K562 (cell line): ENCODE results near the gene ZNF593OS. TPM values are rescaled to one million over a fixed set of nuclear protein-coding genes. Genes with fewer than 3 reads are reported as not detected.

Experiments
- CBFA2T3 ChIP-seq: fragments of 450-650 bp; IDR thresholded peaks from 2 replicates; pipeline ENCODE4 v1.6.1; 2017
- CHD4 ChIP-seq: fragments of 200-600 bp; sonication (generic); IDR thresholded peaks from 3 replicates; pipeline ENCODE4 v1.6.1; 2012; ENCODE audit warnings: low read depth, mild to moderate bottlenecking, mixed read lengths, low read length, inconsistent platforms; ENCODE audit not compliant: insufficient read depth, insufficient replicate concordance, poor library complexity, severe bottlenecking
- HMG20A ChIP-seq: fragments of 450-650 bp; formaldehyde crosslinking; conservative IDR thresholded peaks from 2 replicates; pipeline ENCODE4 v1.4.0; 2020; ENCODE audit warnings: mild to moderate bottlenecking, mixed read lengths
- KAT2B ChIP-seq: IDR thresholded peaks from one replicate; pipeline ENCODE4 v1.6.1; 2012; ENCODE audit warnings: low read depth, mild to moderate bottlenecking, control low read depth, inconsistent platforms, low read length, moderate library complexity
- MAFG ChIP-seq: fragments of 450-650 bp; conservative IDR thresholded peaks from 2 replicates; pipeline ENCODE4 v1.6.1; 2016; ENCODE audit warnings: missing genetic modification characterization, missing compliant biosample characterization
- NBN ChIP-seq: fragments of 450-650 bp; IDR thresholded peaks from 2 replicates; pipeline ENCODE4 v1.6.1; 2016; ENCODE audit warnings: low read depth, mild to moderate bottlenecking
- NFIC ChIP-seq: fragments of 450-650 bp; IDR thresholded peaks from 2 replicates; pipeline ENCODE4 v1.6.1; 2017; ENCODE audit warnings: mild to moderate bottlenecking, inconsistent platforms
- NFYB ChIP-seq: IDR thresholded peaks from 2 replicates; pipeline ENCODE4 v1.6.1; 2011; ENCODE audit warnings: mild to moderate bottlenecking, moderate library complexity; ENCODE audit not compliant: insufficient read length; ENCODE audit errors: extremely low read depth
- PHF20 ChIP-seq: fragments of 450-650 bp; IDR thresholded peaks from 2 replicates; pipeline ENCODE4 v1.6.1; 2018; ENCODE audit not compliant: partially characterized antibody
- POLR2AphosphoS5 ChIP-seq: IDR thresholded peaks from 2 replicates; pipeline ENCODE4 v1.6.1; 2011; ENCODE audit warnings: mild to moderate bottlenecking, low read depth, low read length, moderate library complexity; ENCODE audit not compliant: control insufficient read depth, insufficient read depth
- POLR2G ChIP-seq: fragments of 200-400 bp; formaldehyde crosslinking; IDR thresholded peaks from 2 replicates; pipeline ENCODE4 v1.6.1; 2017; ENCODE audit warnings: low read depth, mild to moderate bottlenecking, antibody characterized with exemption, low read length, moderate library complexity
- SAP30 ChIP-seq: fragments of 200-600 bp; sonication (generic); IDR thresholded peaks from 2 replicates; pipeline ENCODE4 v1.6.1; 2012; ENCODE audit warnings: borderline replicate concordance, low read depth, mild to moderate bottlenecking, moderate library complexity, low read length, control low read depth, inconsistent platforms; ENCODE audit not compliant: insufficient read depth, poor library complexity, severe bottlenecking
- SIN3B ChIP-seq: fragments of 450-650 bp; IDR thresholded peaks from 2 replicates; pipeline ENCODE4 v1.6.1; 2017; ENCODE audit warnings: low read depth, mild to moderate bottlenecking, moderate library complexity
- SMARCA5 ChIP-seq: fragments of 450-650 bp; IDR thresholded peaks from 2 replicates; pipeline ENCODE4 v1.6.1; 2016
- TEAD2 ChIP-seq: fragments of 450-650 bp; IDR thresholded peaks from 2 replicates; pipeline ENCODE4 v1.6.1; 2016; ENCODE audit warnings: missing genetic modification characterization, control low read depth, missing compliant biosample characterization
- TFAM ChIP-seq: fragments of 250-450 bp; sonication (Bioruptor Pico); conservative IDR thresholded peaks from 2 replicates; pipeline ENCODE4 v1.5.0; 2021; ENCODE audit warnings: mild to moderate bottlenecking, moderate library complexity
- ZC3H11A ChIP-seq: IDR thresholded peaks from 2 replicates; pipeline ENCODE4 v1.6.1; 2012; ENCODE audit warnings: low read depth, low read length, improper control_type of control experiment
- ZNF124 ChIP-seq: sonication (generic); formaldehyde crosslinking; IDR thresholded peaks from 2 replicates; pipeline ENCODE4 v1.8.1; 2022; ENCODE audit warnings: missing genetic modification reagents
- ZNF436 ChIP-seq: fragments of 250-450, 450-650 bp; sonication (Bioruptor Pico); formaldehyde crosslinking; IDR thresholded peaks from 2 replicates; pipeline ENCODE4 v1.7.0; 2020; ENCODE audit warnings: mild to moderate bottlenecking
- ZNF77 ChIP-seq: fragments of 250-450 bp; sonication (Bioruptor Pico); IDR thresholded peaks from 2 replicates; pipeline ENCODE4 v1.5.0; 2020
- ZZZ3 ChIP-seq: fragments of 450-650 bp; IDR thresholded peaks from 2 replicates; pipeline ENCODE4 v1.6.1; 2016; ENCODE audit warnings: antibody characterized with exemption, mild to moderate bottlenecking, moderate library complexity
- polyA plus RNA-seq, 8 experiments: library from polyadenylated mRNA; depleted of rRNA in 4 of 8; stranded (reverse) in 5 of 8; unstranded in 3 of 8; fragments of >200 nt; fragmentation: Nextera tagmentation in 2 of 8; fragmentation: Illumina TruSeq in 1 of 8; extraction: Ambion mirVana in 2 of 8; extraction: Trizol in 1 of 8; gene quantifications; 2 replicates each; pipeline versions ENCODE4 v1.2.1 to v1.2.3, GENCODE V29; 2011 to 2014; ENCODE audit warnings: inconsistent platforms in 1 of 8, missing spikeins in 1 of 8
- total RNA-seq, 7 experiments: library from RNA; depleted of rRNA in 6 of 7; stranded (reverse); fragments of >200 nt in 6 of 7; fragmentation: Illumina TruSeq in 2 of 7; extraction: Trizol in 2 of 7; gene quantifications; 2 replicates each; pipeline versions ENCODE4 v1.2.1 to v1.2.3, GENCODE V29; 2011 to 2021; ENCODE audit warnings: low replicate concordance in 1 of 7
- TF ChIP-seq, protein P1 (sequence below): fragments of 250-450 bp; sonication (Bioruptor Pico); IDR thresholded peaks from 2 replicates; pipeline ENCODE4 v1.8.0; 2021; ENCODE audit warnings: moderate library complexity, mild to moderate bottlenecking, inconsistent platforms
- TF ChIP-seq, protein P2 (sequence below): sonication (generic); formaldehyde crosslinking; IDR thresholded peaks from 2 replicates; pipeline ENCODE4 v1.8.1; 2022; ENCODE audit warnings: missing genetic modification reagents
- TF ChIP-seq, protein P3 (sequence below): fragments of 200-800 bp; sonication (Bioruptor generic); IDR thresholded peaks from 2 replicates; pipeline ENCODE4 v1.6.1; 2017; ENCODE audit warnings: missing genetic modification characterization, missing compliant biosample characterization
- TF ChIP-seq, protein P4 (sequence below): fragments of 450-650 bp; conservative IDR thresholded peaks from 2 replicates; pipeline ENCODE4 v1.6.1; 2016; ENCODE audit warnings: missing genetic modification characterization, low read depth, mild to moderate bottlenecking, missing compliant biosample characterization, moderate library complexity

ZNF593OS gene
- total and polyA plus RNA-seq, 9 of the 15 experiments (the other 6 are each of a cell fraction or from before 2014, with no cell fraction given), result 0.24 to 0.27 TPM; not detected in 7

DNA sequence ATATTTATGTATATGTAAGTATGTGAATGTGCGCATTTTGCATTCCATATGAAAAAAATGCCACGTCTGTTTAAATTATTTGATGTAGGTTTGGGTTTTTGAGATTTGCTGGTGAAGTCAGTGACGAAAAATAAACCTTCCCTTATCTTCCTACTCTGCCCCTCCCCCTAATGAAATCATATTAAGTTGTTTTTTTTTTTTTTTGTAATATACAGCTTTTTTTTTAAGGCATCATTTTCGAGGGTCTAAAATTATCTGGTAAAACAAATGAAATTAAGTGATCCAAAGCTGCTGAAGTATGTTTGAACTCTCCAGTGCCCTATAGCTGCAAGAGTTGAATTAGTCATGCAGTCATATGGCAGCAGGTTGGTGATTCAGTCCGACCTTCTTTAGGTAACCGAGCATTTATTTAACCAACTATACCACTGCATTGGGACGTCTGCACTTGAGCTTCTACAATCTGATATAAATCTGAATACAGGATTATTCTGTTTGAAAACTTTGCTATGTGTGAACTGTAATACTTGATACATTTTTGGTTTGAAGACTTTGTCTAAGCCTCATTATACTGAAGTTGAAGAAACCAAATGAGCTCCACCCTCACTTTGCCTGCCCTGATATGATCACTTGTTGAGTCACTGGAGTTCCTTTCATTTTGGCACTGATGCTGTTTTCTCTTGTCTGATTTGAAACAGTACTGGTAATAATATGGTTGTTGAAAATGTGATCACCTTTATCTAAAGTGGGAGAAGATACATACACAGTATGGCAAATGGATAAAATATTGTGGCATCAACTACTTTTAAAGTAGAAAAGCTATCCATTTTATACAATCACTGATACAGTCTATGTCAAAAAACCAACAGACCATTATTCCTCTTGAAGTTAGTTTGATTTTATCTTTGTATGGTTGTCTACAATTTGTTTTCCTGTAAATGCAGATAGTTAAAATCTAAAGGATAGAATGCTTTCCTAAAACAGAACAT lies 48.4 kb downstream of the ZNF593OS start (continued):
- TF ChIP-seq, protein P1, sequence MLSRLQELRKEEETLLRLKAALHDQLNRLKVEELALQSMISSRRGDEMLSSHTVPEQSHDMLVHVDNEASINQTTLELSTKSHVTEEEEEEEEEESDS (CRISPR knock-in tag), result no peak
- TF ChIP-seq, protein P2, sequence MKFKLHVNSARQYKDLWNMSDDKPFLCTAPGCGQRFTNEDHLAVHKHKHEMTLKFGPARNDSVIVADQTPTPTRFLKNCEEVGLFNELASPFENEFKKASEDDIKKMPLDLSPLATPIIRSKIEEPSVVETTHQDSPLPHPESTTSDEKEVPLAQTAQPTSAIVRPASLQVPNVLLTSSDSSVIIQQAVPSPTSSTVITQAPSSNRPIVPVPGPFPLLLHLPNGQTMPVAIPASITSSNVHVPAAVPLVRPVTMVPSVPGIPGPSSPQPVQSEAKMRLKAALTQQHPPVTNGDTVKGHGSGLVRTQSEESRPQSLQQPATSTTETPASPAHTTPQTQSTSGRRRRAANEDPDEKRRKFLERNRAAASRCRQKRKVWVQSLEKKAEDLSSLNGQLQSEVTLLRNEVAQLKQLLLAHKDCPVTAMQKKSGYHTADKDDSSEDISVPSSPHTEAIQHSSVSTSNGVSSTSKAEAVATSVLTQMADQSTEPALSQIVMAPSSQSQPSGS (CRISPR knock-in tag), result no peak
- TF ChIP-seq PHF20, result no peak
- no peak for TF ChIP-seq POLR2G
- TF ChIP-seq SAP30, result no peak
- TF ChIP-seq ZZZ3, result no peak
- TF ChIP-seq POLR2AphosphoS5, result peak; percentile 31; the same call in 1 of the 2 replicates
- TF ChIP-seq TEAD2 (tag), result 0 out of 2 replicates have a peak, but pooled peaks have one; percentile 10
- TF ChIP-seq MAFG (tag), result peak; percentile 59
- TF ChIP-seq, protein P3, sequence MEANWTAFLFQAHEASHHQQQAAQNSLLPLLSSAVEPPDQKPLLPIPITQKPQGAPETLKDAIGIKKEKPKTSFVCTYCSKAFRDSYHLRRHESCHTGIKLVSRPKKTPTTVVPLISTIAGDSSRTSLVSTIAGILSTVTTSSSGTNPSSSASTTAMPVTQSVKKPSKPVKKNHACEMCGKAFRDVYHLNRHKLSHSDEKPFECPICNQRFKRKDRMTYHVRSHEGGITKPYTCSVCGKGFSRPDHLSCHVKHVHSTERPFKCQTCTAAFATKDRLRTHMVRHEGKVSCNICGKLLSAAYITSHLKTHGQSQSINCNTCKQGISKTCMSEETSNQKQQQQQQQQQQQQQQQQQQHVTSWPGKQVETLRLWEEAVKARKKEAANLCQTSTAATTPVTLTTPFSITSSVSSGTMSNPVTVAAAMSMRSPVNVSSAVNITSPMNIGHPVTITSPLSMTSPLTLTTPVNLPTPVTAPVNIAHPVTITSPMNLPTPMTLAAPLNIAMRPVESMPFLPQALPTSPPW (CRISPR knock-in tag), result 0 out of 2 replicates have a peak, but pooled peaks have one; percentile 35
- no peak for TF ChIP-seq ZC3H11A
- TF ChIP-seq ZNF436 (CRISPR knock-in tag), result no peak
- TF ChIP-seq ZNF124, result no peak
- TF ChIP-seq SIN3B, result no peak
- TF ChIP-seq CHD4, result no peak
- peak; percentile 81 for TF ChIP-seq CBFA2T3
- no peak for TF ChIP-seq ZNF77 (CRISPR knock-in tag)
- TF ChIP-seq NFIC, result peak; percentile 83
- TF ChIP-seq KAT2B, result peak; percentile 37
- TF ChIP-seq SMARCA5, result no peak
- TF ChIP-seq, protein P4, sequence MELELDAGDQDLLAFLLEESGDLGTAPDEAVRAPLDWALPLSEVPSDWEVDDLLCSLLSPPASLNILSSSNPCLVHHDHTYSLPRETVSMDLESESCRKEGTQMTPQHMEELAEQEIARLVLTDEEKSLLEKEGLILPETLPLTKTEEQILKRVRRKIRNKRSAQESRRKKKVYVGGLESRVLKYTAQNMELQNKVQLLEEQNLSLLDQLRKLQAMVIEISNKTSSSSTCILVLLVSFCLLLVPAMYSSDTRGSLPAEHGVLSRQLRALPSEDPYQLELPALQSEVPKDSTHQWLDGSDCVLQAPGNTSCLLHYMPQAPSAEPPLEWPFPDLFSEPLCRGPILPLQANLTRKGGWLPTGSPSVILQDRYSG (tag), result 0 out of 2 replicates have a peak, but pooled peaks have one; percentile 69
- no peak for TF ChIP-seq HMG20A (CRISPR knock-in tag)
- peak; percentile 81; the same call in 1 of the 2 replicates for TF ChIP-seq NBN
- no peak for TF ChIP-seq TFAM (CRISPR knock-in tag)
- TF ChIP-seq NFYB, result no peak
